H1 (cell line): ENCODE measurements around the gene OLFM1. TPM values are rescaled to one million over a fixed set of nuclear protein-coding genes. Genes with fewer than 3 reads are reported as not detected.

Source experiments
- ATF3 ChIP-seq: IDR thresholded peaks from 2 replicates; pipeline ENCODE4 v1.6.1; 2011; ENCODE audit warnings: low read depth, mild to moderate bottlenecking, low read length; ENCODE audit not compliant: insufficient read depth
- CHD7 ChIP-seq: fragments of 300-600 bp; sonication (generic); IDR thresholded peaks from 2 replicates; pipeline ENCODE4 v1.7.1; 2012; ENCODE audit warnings: low read length, moderate library complexity, mild to moderate bottlenecking, inconsistent platforms; ENCODE audit not compliant: insufficient replicate concordance
- polyA plus RNA-seq, 7 experiments: library from polyadenylated mRNA; depleted of rRNA in 3 of 7; stranded (reverse) in 5 of 7; unstranded in 2 of 7; fragments of >200 nt in 5 of 7; fragments of 200-250 nt in 2 of 7; gene quantifications; 1 replicate in 5 of 7; 2 replicates in 1 of 7; 4 replicates in 1 of 7; pipeline versions ENCODE4 v1.2.1 to v1.2.3, GENCODE V29; 2011 to 2013; ENCODE audit warnings: missing spikeins in 2 of 7, mixed read lengths in 2 of 7
- total RNA-seq: library from RNA; stranded (reverse); fragmentation: NEBNext Ultra II Directional; extraction: Animal tissue kit (Norgen Biotek cat#: 25700); gene quantifications from 2 replicates; pipeline ENCODE4 v1.2.1, GENCODE V29; 2021

Gene OLFM1
- total and polyA plus RNA-seq, 2 of the 8 experiments (the other 6 are each of a cell fraction or from before 2014, with no cell fraction given), result 53.0 to 53.4 TPM

- TF ChIP-seq CHD7 (no peak), ATF3 (no peak)
These were observed 79.9 kb downstream of the OLFM1 start (continued) for GRCh38 chr9:135167356-135167755.
